ENCODE measurements around the gene MED19.

DNA sequence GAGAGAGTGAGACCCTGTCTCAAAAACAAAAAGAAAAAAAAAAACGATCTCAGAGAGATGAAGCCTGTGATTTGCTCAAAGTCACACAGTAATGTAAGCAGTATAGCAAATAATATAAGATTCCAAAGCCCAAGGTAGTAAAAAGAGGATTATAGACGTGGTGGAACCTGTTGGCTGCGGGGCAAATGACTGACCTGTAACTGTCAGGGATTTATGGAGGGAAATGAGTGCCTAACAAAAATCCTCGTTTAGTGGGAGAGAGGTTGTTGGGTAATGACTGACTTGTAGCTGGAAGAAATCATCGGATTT is 55.2 kb downstream of the MED19 start:
- TF ChIP-seq, protein P1, sequence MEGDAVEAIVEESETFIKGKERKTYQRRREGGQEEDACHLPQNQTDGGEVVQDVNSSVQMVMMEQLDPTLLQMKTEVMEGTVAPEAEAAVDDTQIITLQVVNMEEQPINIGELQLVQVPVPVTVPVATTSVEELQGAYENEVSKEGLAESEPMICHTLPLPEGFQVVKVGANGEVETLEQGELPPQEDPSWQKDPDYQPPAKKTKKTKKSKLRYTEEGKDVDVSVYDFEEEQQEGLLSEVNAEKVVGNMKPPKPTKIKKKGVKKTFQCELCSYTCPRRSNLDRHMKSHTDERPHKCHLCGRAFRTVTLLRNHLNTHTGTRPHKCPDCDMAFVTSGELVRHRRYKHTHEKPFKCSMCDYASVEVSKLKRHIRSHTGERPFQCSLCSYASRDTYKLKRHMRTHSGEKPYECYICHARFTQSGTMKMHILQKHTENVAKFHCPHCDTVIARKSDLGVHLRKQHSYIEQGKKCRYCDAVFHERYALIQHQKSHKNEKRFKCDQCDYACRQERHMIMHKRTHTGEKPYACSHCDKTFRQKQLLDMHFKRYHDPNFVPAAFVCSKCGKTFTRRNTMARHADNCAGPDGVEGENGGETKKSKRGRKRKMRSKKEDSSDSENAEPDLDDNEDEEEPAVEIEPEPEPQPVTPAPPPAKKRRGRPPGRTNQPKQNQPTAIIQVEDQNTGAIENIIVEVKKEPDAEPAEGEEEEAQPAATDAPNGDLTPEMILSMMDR (conservative IDR thresholded peaks at IDR 0.05; ENCODE audit: low read length), result no peak
- TF ChIP-seq EZH2phosphoT487 (IDR thresholded peaks at IDR 0.05; ENCODE audit: borderline replicate concordance), result no peak
